A204.1 (cell line): ENCODE data around the gene ANKRD42.

Source experiments
- FAIRE-seq: peaks from 2 replicates; lab custom pipeline; 2012; peaks lifted over from hg19 to GRCh38; lab: Jason Lieb, UNC

ANKRD42 gene

DNA sequence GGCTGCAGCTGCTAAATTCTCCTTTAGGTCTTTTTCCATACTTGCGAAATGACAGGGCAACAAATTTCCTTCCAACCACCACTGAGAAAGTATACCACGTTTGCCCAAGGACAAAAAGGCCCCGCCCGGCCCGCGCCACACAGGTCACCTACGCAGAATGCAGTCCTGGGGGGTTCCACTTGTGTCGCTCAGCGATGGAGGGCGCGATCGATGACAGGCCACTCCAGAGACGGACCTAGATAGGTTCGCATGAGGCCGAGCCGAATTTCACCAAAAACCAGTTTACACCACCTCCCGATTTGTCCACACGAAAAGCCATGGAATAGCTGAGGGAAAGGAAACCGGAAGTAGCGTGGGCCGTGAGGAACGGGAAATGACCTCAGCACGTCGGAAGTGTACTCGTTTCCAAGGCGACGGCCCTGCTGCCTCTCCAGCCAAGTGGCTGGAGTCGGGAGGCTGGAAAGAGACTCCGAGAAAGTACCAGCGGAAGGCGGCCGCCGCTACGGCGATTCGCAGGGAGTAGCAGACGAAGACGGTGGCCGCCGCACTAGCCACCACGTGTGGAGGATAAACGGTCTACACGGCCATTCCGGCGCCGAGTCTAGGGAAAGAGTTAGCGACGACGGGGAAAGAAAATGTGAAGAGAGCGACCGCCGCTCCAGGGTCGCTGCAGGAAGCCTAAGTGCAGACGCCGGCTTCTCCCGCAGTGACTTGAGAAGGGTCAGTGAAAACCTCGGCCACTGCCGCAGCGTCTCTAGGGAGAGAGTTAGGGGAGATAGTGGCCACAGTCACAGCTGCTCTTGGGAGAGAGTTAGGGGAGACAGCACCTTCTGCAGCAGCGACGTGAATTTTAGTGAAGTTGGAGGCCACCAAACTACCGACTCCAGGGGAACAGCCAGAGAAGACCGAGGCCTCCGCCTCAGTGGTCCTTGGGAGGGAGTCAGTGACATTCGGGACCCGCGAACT lies at the start of gene ANKRD42:
Gene ANKRD42, plus strand, starts transcription at position 398 of the 966 bp plus-strand sequence. CDS start 959 bp downstream, outside the sequence.
- FAIRE-seq: peak; percentile 59

DNA sequence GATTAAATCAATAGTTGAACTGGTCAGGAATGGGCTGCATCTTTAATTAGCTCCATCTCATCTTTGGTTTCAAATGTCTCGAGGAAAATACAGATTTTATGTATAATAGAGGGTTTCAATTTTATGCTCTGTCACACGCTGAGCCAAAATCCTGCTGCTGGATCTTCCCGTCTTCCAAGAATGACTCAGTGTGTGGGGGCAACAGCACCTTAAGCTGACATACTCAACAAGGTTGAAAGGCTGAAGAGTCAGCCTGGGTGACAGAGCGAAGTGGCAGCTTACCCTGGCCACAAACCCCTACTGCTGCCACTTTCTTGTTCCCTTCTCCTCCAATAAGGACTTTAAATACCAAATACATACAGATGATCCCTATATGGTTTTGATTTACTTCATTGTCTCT lies 45.6 kb upstream of the ANKRD42 start:
- no peak for FAIRE-seq

DNA sequence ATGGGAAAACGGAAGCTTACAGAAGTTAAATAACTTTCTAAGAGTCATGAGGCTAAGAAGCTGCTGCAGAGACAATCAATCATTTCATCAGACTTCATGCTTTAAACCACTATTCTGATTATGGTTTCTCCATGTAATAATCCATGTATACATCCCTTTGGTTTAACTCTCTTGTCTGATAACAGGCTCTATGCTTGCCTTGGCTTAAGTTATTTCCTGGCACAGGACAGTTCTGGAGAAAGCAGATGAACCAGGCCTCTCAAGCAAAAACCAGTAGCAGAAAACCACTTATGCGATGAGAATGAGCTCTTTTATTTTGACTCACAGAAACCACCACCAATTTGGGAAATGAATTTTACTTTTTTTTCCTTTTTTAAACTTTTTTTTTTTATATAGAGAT lies 43.1 kb upstream of the ANKRD42 start:
- no peak for FAIRE-seq

DNA sequence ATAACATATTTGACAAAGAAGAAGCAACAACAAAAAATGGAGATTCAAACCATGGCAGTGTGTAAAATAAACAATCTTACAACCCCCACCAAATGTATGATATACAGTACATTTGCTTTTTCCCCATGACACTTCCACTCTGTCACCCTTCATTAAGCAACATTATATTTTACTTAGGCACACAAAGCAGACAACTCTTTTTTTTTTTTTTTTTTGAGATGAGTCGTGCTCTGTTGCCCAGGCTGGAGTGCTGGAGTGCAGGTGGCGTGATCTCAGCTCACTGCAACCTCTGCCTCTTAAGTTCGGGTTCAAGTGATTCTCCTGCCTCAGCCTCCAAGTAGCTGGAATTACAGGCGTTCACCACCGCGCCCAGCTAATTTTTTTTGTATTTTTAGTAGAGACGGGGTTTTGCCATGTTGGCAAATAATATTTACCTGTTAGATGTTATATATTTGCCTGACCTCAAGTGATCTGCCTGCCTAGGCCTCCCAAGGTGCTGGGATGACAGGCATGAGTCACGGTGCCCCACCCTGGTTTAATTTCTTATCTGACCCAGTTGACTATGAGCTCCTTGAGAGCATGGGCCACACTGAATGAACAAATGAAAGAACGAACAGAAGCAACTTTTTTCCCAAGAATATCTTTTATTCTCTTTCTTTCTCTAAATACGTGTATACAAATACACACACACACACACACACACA lies 42.1 kb upstream of the ANKRD42 start:
- FAIRE-seq: no peak

DNA sequence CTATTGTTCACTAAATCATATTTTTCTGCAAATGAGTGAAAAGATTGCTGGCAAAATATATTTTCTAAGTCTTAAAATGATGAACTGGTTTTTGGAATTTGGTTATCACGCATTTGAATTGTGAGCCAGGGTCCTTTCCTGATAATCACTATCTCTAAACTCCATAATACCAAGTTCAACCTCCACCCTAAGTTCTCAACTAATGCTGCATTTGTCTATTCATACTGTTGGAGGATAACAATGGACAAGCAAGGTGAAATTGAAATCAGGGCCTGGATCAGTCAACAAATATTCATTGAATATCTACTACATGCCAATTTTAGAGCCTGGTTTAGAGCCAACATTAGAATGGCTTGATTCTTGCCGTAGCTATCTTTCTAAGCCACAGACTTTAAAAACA lies 41.2 kb upstream of the ANKRD42 start:
- FAIRE-seq: no peak

DNA sequence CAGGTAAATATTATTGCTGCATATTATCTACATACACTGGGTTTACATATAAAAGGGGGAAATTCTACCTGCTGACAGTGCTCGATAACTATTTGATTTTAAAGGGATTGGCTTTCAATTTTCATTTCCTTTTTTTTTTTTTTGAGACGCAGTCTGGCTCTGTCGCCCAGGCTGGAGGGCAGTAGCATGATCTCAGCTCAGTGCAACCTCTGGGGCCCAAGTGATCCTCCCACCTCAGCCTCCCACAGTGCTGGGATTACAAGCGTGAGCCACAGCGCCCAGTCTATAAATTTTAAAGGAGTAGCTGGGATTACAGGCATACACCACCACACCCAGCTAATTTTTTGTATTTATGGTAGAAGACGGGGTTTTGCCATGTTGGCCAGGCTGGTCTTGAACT lies 39.7 kb upstream of the ANKRD42 start:
- FAIRE-seq: no peak

DNA sequence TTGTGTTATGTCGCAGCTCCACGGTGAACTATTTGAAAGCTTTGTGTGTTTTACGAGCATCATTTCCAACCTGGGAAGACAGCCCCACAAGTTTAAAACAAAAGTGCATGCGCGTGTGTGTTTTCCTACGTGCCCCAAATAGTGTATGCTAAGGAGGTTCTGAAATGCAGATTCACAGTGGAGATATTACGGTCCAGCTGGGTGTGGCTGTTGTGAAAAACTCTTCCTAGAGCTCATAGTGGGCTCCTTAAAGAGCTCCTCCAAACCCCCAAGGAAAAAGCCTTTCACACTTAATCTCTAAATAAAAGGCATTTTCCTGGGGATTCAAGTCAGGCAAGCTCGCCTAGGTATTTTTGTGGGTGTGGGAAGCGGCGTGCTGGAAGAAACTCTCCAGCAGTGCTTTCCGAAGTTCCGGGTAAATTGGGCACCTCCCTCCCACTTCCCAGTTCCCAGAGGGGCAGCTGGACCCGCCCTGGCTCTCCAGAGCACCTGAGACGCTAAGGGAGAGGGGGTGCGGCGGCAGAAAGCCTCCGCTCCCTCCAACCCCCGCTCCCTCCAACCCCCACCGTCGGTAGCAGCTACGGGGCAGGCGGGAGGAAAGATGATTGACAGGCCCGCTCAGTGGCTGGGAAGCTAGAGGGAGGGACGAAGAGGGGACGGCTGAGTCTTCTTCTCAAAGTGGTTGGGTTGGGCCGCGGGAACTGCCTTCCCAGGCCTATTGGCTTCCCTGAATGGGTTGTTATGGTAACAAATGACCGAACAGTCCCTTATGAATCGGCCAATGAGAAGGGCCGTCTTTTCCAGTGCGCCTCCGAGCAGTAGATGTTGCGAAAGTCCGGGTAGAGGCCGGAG lies 37.1 kb upstream of the ANKRD42 start:
- peak; percentile 99 for FAIRE-seq

DNA sequence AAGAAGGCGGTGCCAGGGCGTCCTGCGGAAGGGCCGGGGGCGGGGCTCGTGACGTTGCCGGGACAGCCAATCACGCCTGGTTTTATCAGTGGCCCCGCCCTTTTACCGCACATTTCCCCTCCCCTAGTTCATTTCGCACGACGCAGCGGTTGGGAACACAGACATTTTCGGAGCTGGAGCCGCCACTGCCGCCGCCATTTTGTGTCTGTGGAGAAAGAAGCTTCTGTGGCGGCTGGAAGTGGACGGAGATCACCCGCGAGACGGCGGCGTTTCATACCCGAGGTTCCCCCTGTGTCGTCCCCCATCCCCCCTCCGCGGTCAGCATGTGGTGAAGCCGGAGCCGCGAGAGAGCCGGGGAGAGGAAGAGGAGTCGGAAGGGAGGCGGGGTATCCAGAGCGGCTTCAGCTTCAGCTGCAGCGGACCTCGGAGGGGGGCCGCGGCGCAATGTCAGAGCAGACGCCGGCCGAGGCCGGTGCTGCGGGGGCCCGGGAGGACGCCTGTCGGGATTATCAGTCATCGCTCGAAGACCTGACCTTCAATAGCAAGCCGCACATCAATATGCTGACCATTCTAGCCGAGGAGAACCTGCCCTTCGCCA lies 36.4 kb upstream of the ANKRD42 start, which contains the start of gene PCF11:
Gene PCF11, plus strand, starts transcription at position 136 of the 598 bp plus-strand sequence. Its CDS starts 309 bp downstream, at position 445.
- no peak for FAIRE-seq

DNA sequence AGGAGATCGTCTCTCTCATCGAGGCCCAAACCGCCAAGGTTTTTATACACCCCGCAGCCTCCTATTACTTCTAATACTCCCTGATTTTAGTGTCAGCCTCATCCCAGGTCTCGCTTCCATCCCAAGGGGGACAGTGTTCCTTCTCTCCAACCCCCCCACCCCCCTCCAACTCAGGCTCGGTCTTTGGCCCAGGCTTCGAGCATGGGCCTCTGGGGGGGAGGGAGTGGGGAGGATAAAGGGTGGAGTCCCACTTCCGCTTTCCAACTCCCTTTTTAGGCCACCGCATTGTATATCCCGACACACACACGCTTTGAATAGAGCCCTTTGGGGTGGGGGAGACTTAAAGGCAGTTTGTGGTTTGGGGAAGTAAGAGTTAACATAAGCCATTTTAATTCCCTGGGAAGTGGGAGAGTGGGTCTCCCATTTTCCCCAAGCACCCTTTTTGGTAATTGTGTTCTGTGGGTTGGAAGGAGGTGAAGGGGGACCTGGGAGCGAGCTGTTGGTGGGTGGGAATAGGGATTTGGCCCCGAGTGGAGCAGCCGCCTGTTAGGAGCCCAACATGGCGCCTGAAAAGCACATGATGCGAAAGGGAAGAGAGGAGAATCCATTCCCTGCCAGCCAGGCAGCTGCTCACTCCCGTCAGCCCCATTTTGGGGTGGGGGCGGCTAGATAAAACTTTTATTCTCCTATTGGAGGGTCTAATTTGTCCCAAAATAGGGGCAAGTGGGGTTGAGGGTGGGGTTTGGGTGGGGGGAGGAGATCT lies 35.7 kb upstream of the ANKRD42 start:
- no peak for FAIRE-seq

DNA sequence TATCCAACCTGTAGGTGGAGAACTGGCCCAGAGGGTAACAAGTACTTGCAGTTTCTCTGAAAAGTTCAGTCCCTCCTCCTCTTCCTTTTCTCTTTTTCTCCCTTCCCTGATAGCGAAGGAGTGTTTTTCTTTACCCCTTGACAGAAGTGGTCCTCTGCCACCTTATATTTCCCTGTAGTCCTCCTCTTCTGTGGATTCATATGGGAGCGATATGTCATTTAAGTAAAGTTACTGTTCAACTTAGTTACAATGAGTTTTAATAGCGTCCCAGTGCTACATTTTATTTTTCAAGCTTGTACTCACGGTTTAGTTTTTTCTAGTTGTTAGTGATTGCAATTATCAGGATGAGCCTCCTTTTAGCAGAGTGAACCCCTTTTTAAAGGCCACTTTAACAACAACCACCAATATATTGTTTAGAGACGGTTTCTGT lies 35.1 kb upstream of the ANKRD42 start:
- no peak for FAIRE-seq

DNA sequence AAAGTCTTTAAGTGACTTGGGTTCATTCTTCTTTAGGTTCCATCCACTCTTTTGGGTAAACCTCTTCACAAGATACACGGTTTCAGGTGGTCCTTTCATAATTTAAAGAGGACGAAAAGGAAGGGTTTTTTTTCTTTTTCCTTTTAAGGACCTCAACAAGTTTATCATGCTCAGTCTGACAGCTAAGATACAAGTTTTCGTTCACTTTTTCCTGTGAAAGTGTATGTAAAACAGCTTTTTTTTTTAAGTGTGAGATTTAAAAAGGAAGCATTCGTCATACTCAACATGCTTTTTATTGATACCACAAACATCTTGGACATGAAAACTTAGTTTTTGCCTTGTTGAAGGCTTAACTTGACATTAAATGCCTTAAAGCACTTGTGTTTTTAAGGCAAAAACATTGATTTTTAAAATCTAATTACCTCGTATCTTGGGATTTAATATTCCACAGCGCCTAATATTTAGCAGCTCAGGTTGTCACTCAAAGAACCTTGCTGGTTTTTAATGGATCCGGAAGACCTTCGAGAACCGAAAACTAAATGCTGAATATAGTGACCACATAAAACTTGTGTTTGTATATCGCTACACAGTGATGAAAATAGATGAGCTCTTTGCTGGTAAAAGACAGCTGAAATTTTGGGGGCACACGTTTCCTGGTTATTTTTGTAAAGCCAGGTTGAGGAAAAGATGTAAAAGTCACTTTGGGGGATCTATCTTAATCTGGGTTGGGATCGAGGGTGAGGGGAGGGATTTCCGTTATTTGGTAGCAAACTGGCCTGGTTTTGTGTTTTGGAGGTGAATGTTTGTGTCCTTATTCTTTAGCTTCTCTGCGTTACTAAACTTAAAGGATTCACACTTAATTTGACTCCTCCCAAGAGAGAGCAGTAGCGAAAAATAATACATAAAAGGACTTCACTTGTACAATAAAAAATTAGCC lies 34.3 kb upstream of the ANKRD42 start:
- FAIRE-seq: no peak

DNA sequence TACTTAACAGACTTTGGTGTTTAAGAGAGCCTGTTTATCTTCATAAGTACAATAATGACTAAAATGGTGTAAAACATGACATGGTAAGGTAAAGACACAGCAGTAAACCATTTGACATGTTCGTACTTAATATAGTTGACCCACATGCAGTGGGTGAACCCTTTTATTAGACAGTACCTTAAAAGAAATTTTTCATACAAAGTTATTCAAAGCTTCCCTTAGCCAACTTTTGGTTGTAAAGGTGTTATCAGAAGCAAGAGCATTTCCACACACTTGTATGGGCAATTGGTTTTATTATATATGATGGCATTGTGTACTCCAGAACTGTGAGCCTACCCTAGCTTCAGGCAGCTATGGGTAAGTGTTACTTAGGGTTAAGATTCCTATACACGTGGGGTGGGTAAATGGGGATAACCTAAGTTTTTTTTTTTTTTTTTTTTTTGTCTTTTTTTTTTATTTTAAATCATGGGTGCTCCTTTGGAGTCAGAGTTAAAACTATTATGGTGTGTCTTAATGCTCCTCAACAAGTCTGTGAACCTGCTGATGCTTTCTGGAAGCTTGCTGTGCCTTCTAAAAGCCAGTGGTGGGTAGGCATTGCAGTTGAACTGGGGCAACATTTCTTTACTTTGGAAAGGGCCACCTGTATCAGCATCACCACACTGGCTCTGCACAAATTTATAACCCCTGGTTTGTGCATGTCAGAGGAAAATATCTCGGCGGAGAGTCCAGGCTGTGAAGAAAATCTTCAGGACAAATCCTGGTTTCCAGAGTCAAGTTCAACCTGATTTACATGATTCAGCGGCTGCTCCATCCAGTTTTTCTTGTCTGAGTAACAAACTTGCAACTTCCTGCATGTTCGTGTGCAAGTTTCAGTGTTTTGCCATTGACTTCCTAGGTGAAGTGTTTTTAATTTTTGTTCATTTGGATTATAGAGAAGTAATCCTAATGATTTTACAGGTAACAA lies 33.3 kb upstream of the ANKRD42 start:
- FAIRE-seq: no peak

DNA sequence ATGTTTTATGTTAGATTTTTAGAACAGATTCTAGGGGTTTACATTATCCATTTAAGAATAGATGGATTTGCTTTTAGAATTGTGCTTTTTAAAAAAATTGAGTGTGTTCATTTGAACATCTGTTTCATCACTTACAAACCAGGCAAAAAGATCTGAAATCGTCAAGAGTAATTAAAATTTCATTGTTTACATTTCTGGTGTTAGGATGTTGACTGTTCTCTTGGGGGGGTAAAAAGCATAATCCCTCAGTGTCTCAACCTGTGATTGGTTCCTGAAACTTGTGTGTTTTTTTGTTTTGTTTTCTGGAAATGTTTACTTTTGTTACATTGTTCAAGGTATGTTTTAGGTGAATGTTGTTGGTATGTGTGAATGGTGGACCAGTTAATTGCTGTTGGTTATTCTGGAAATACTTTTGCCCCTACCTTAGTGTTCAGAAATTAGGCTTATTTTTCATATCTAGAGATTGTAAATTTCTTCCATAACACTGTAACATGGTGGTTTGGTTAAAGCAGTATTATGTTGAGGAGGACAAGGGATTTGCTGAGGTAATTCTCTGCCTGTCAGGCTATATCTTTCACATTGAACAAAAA lies 31.8 kb upstream of the ANKRD42 start:
- no peak for FAIRE-seq

DNA sequence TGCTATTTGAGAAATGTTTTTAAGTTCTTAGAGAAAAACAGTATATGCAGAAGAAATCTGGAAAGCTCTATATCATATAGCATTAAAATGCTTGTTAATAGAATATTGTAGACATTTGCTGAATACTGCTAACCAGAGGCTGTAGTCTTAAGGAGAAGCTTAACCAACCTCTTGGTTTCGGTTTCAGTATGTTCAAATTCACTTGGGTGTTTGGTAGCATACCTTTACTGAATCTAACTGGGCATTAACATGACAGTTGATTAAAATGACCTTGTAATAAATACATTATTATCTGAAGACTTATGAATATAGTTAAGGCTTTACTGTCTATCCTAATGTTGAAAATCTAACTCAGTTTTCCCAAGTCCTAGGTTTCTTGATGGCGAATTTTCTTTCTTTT lies 31.1 kb upstream of the ANKRD42 start:
- FAIRE-seq: no peak

DNA sequence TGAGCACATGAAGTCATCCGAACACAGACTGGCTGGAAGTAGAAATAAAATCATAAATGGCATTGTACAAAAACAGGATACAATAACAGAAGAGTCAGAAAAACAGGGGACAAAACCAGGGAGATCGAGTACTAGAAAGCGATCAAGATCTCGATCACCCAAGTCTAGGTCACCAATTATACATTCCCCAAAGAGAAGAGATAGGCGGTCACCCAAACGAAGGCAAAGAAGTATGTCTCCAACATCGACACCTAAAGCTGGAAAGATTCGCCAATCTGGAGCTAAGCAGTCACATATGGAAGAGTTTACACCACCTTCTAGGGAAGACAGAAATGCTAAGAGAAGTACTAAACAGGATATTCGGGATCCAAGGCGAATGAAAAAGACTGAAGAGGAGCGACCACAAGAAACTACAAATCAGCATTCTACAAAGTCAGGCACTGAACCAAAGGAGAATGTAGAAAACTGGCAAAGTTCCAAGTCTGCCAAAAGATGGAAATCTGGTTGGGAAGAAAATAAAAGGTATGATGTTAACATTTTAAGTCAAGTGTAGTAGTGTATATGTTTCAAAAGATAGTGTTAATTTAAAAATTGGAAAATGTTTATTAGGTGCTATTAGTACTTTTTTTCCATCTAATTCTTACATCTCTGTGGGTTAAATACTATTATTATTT lies 27.2 kb upstream of the ANKRD42 start:
- FAIRE-seq: peak; percentile 55

DNA sequence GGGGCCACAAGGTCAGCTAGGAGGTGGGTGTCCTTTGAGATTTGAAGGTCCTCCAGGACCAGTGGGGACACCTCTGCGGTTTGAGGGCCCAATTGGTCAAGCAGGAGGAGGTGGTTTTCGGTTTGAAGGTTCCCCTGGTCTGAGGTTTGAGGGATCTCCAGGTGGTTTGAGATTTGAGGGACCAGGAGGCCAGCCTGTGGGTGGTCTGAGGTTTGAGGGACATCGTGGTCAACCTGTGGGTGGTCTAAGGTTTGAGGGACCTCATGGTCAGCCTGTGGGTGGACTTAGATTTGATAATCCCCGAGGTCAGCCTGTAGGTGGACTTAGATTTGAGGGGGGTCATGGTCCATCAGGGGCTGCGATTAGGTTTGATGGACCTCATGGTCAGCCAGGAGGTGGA lies 24.8 kb upstream of the ANKRD42 start:
- no peak for FAIRE-seq

DNA sequence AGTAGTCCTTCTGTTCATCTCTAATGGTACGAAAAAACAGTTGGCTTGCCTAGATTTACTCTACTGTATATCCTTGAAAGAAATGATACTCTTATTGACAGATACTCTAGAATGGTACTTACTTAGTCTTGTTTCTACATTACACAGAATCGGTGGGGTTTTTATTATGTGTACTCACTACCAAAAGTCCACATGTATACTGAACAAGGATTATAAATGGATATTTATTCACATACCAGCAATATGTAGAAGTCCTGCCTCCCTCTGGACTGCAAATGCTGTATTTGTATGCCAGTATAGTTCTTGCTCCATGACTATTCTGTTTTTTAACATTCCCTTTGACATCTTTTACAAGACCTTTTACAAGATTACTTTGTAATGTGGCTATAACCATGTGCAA lies 22.6 kb upstream of the ANKRD42 start:
- no peak for FAIRE-seq

DNA sequence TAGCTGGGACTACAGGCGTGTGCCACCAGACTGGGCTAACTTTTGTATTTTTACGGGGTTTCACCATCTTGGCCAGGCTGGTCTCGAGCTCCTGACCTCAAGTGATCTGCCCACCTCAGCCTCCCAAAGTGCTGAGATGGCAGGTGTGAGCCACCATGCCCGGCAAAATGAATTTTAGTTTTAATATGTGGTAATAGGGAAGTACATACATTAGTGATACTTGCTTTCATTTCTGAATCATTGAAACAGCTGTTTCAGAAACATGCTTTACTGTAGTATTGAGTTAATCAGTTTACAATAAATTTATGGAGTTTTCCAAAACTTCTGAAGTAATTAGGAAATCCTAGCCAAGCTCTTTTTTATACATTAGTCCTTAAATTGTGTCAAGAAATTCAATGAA lies 21.0 kb upstream of the ANKRD42 start:
- FAIRE-seq: no peak
